Parathyroid adenoma (tissue), 2 donors: ENCODE results near the gene STPG4.
A peak's percentile ranks its signal among the peaks of the same experiment; 100 is the strongest.

Experiments
- H2AFZ ChIP-seq: fragments of 300-600 bp; sonication (generic); one replicate; pipeline ENCODE4 v1.7.0; 2017; ENCODE audit warnings: antibody characterized with exemption, mild to moderate bottlenecking
- H3K27ac ChIP-seq: fragments of 300-600 bp; sonication (generic); one replicate; pipeline ENCODE4 v1.7.0; 2017
- H3K27me3 ChIP-seq: fragments of 300-600 bp; sonication (generic); one replicate; pipeline ENCODE4 v1.7.0; 2017; ENCODE audit warnings: low read length; ENCODE audit not compliant: control insufficient read depth, insufficient read depth
- H3K36me3 ChIP-seq: fragments of 300-600 bp; sonication (generic); one replicate; pipeline ENCODE4 v1.7.0; 2017; ENCODE audit warnings: low read length; ENCODE audit not compliant: control insufficient read depth, insufficient read depth
- H3K4me1 ChIP-seq: fragments of 300-600 bp; sonication (generic); one replicate; pipeline ENCODE4 v1.7.0; 2017; ENCODE audit warnings: control low read depth
- H3K4me2 ChIP-seq: fragments of 300-600 bp; sonication (generic); one replicate; pipeline ENCODE4 v1.7.0; 2017; ENCODE audit warnings: low read length
- H3K4me3 ChIP-seq: fragments of 300-600 bp; sonication (generic); one replicate; pipeline ENCODE4 v1.7.0; 2017; ENCODE audit warnings: low read depth, low read length
- H3K79me2 ChIP-seq: fragments of 300-600 bp; sonication (generic); one replicate; pipeline ENCODE4 v1.7.0; 2017; ENCODE audit warnings: control low read depth
- H3K9ac ChIP-seq: fragments of 300-600 bp; sonication (generic); one replicate; pipeline ENCODE4 v1.7.0; 2017; ENCODE audit warnings: mild to moderate bottlenecking
- H3K9me3 ChIP-seq: fragments of 300-600 bp; sonication (generic); one replicate; pipeline ENCODE4 v1.7.0; 2017; ENCODE audit warnings: low read length; ENCODE audit not compliant: control insufficient read depth
- CTCF ChIP-seq: fragments of 300-600 bp; sonication (generic); IDR thresholded peaks from one replicate; pipeline ENCODE4 v1.7.0; 2017; ENCODE audit warnings: antibody characterized with exemption, mild to moderate bottlenecking
- donor health status: primary hyperparathyroidism.

Gene STPG4

GRCh38 chr2:47181176-47181575, 26.1 kb upstream of the STPG4 start:
- no peaks in the 10 kb centered on the region for H3K27me3 ChIP-seq

GRCh38 chr2:47180531-47180930, 25.4 kb upstream of the STPG4 start:
- H3K9me3 ChIP-seq, result no peaks in the 10 kb centered on the region
- no peaks in the 10 kb centered on the region for H3K36me3 ChIP-seq
- H2AFZ ChIP-seq, result no peak overlapping the region
- peaks cover 3% of the 10 kb centered on the region for H3K79me2 ChIP-seq
- H3K4me2 ChIP-seq, result no peak overlapping the region
- no peak overlapping the region for H3K9ac ChIP-seq
- no peak for TF ChIP-seq CTCF
- H3K4me3 ChIP-seq, result no peak overlapping the region
- H3K27ac ChIP-seq, result no peak overlapping the region
- no peaks in the 10 kb centered on the region for H3K4me1 ChIP-seq
- H3K27me3 ChIP-seq, result no peaks in the 10 kb centered on the region

More at GRCh38 chr2:47181176-47181575, 26.1 kb upstream of the STPG4 start:
- H3K79me2 ChIP-seq, result no peaks in the 10 kb centered on the region
- H3K4me2 ChIP-seq, result no peak overlapping the region
- no peaks in the 10 kb centered on the region for H3K9me3 ChIP-seq
- H3K4me1 ChIP-seq, result no peaks in the 10 kb centered on the region
- H3K9ac ChIP-seq, result no peak overlapping the region
- H3K36me3 ChIP-seq, result no peaks in the 10 kb centered on the region
- no peak overlapping the region for H3K4me3 ChIP-seq
- no peak overlapping the region for H3K27ac ChIP-seq
- H2AFZ ChIP-seq, result no peak overlapping the region
- no peak for TF ChIP-seq CTCF

- no peak overlapping the region for H2AFZ ChIP-seq
- H3K4me2 ChIP-seq, result no peak overlapping the region
- no peaks in the 10 kb centered on the region for H3K27me3 ChIP-seq
- H3K9me3 ChIP-seq, result no peaks in the 10 kb centered on the region
- H3K4me1 ChIP-seq, result no peaks in the 10 kb centered on the region
- H3K4me3 ChIP-seq, result no peak overlapping the region
- no peak overlapping the region for H3K27ac ChIP-seq
- no peaks in the 10 kb centered on the region for H3K36me3 ChIP-seq
- H3K9ac ChIP-seq, result no peak overlapping the region
- no peak for TF ChIP-seq CTCF
- H3K79me2 ChIP-seq, result peaks cover 11% of the 10 kb centered on the region
These were observed 24.3 kb upstream of the STPG4 start for GRCh38 chr2:47179388-47179787.

GRCh38 chr2:47178341-47178740, 23.2 kb upstream of the STPG4 start:
- Histone ChIP-seq H3K27ac (no peak overlapping the region), H3K27me3 (no peaks in the 10 kb centered on the region), H2AFZ (no peak overlapping the region), H3K4me1 (peaks cover 1% of the 10 kb centered on the region), H3K9ac (no peak overlapping the region), H3K79me2 (peaks cover 19% of the 10 kb centered on the region), H3K4me2 (no peak overlapping the region), H3K9me3 (no peaks in the 10 kb centered on the region), H3K36me3 (no peaks in the 10 kb centered on the region), H3K4me3 (no peak overlapping the region)
- no peak for TF ChIP-seq CTCF

GRCh38 chr2:47177043-47177565, 22.0 kb upstream of the STPG4 start:
- peak overlapping the region; percentile 89 for H3K4me3 ChIP-seq
- peak overlapping the region; percentile 82 for H2AFZ ChIP-seq
- no peak for TF ChIP-seq CTCF
- peaks cover 25% of the 10 kb centered on the region for H3K79me2 ChIP-seq
- H3K36me3 ChIP-seq, result no peaks in the 10 kb centered on the region
- no peak overlapping the region for H3K9ac ChIP-seq
- no peaks in the 10 kb centered on the region for H3K27me3 ChIP-seq
- H3K4me2 ChIP-seq, result peak overlapping the region; percentile 79
- no peaks in the 10 kb centered on the region for H3K9me3 ChIP-seq
- peak overlapping the region; percentile 100 for H3K27ac ChIP-seq
- H3K4me1 ChIP-seq, result peaks cover 10% of the 10 kb centered on the region
